SK-N-MC (cell line): ENCODE data around the gene MAN1B1.

ENCODE experiments used
- EZH2 ChIP-seq: fragments of 200-600 bp; sonication (generic); IDR thresholded peaks from one replicate; pipeline ENCODE4 v1.6.1; 2017; ENCODE audit warnings: antibody characterized with exemption
- POLR2AphosphoS5 ChIP-seq: IDR thresholded peaks from 2 replicates; pipeline ENCODE4 v1.6.1; 2012; ENCODE audit warnings: mild to moderate bottlenecking, low read depth, low read length, borderline replicate concordance

DNA sequence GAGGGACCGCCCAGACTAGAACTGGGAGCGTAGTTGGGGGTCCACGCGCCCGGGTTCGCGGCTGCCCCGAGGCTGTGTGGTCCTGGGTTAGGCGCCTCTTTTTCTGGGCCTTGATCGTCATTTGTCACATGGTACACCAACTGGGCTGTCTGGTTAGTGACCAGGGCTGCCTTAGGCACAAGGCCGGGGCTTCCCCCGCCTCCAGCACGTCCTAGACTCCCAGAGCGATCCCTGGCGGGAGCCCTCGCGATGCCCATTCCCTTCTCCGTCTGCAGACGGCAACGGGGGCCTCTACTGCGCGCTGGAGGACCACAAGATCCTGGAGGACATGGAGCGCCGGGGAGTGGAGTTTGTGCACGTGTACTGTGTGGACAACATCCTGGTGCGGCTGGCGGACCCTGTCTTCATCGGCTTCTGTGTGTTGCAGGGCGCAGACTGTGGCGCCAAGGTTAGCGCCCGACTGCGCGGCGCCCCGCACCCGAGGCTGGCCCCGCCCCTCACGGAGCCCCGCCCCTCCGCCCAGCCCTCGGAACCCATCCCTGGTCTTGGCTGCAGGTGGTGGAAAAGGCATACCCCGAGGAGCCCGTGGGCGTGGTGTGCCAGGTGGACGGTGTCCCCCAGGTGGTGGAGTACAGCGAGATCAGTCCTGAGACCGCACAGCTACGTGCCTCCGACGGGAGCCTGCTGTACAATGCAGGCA is 7.9 kb upstream of the MAN1B1 start:
- no peak for TF ChIP-seq EZH2
- TF ChIP-seq POLR2AphosphoS5, result no peak
